OCI-LY1 (cell line): ENCODE measurements around the gene UXT.

Source experiments
- H2AFZ ChIP-seq: fragments of 200-600 bp; sonication (generic), shearing (Covaris generic); 2 replicates; pipeline ENCODE4 v1.6.0; 2014; ENCODE audit warnings: antibody characterized with exemption, mild to moderate bottlenecking, low read length
- H3F3A ChIP-seq: fragments of 200-600 bp; sonication (generic), shearing (Covaris generic); 2 replicates; pipeline ENCODE4 v1.6.0; 2014; ENCODE audit warnings: mild to moderate bottlenecking, antibody characterized with exemption, low read length, moderate library complexity; ENCODE audit not compliant: insufficient read depth
- H3K27ac ChIP-seq: fragments of 200-600 bp; sonication (generic); 2 replicates; pipeline ENCODE4 v1.5.1; 2014; ENCODE audit warnings: low read length, mixed run types, mild to moderate bottlenecking, low read depth; ENCODE audit not compliant: poor library complexity, severe bottlenecking
- H3K27me3 ChIP-seq: fragments of 200-600 bp; sonication (generic); 2 replicates; pipeline ENCODE4 v1.6.0; 2014; ENCODE audit warnings: antibody characterized with exemption, mild to moderate bottlenecking, low read length, moderate library complexity; ENCODE audit not compliant: insufficient read depth
- H3K36me3 ChIP-seq: fragments of 200-600 bp; sonication (generic); 2 replicates; pipeline ENCODE4 v1.6.1; 2014; ENCODE audit warnings: mild to moderate bottlenecking, antibody characterized with exemption, low read length, moderate library complexity, mixed read lengths; ENCODE audit not compliant: insufficient read depth
- H3K4me1 ChIP-seq: fragments of 200-600 bp; sonication (generic); 2 replicates; pipeline ENCODE4 v1.5.1; 2014; ENCODE audit warnings: mild to moderate bottlenecking, low read length, moderate library complexity; ENCODE audit not compliant: insufficient read depth, severe bottlenecking
- H3K4me2 ChIP-seq: fragments of 200-600 bp; sonication (generic), shearing (Covaris generic); 2 replicates; pipeline ENCODE4 v1.6.1; 2014; ENCODE audit warnings: low read length
- H3K4me3 ChIP-seq: fragments of 200-600 bp; sonication (generic); 2 replicates; pipeline ENCODE4 v1.5.1; 2014; ENCODE audit warnings: low read length, low read depth, mild to moderate bottlenecking, mixed read lengths; ENCODE audit not compliant: poor library complexity, severe bottlenecking
- H3K79me2 ChIP-seq: fragments of 200-600 bp; shearing (Covaris generic); 2 replicates; pipeline ENCODE4 v1.6.1; 2016; ENCODE audit warnings: mixed run types, low read length, mixed read lengths; ENCODE audit not compliant: insufficient read depth
- H3K9ac ChIP-seq: fragments of 200-600 bp; sonication (generic), shearing (Covaris generic); 2 replicates; pipeline ENCODE4 v1.6.1; 2014; ENCODE audit warnings: mild to moderate bottlenecking, low read length, mixed read lengths
- H3K9me2 ChIP-seq: fragments of 200-600 bp; sonication (generic), shearing (Covaris generic); 2 replicates; pipeline ENCODE4 v1.6.1; 2014; ENCODE audit warnings: low read depth, mild to moderate bottlenecking, low read length, mixed read lengths
- H3K9me3 ChIP-seq: fragments of 200-600 bp; shearing (Covaris generic); 2 replicates; pipeline ENCODE4 v1.6.1; 2014; ENCODE audit warnings: low read length, mixed read lengths
- H4K20me1 ChIP-seq: fragments of 200-600 bp; sonication (generic), shearing (Covaris generic); 2 replicates; pipeline ENCODE4 v1.6.0; 2016; ENCODE audit warnings: mild to moderate bottlenecking, low read length; ENCODE audit not compliant: insufficient read depth
- CTCF ChIP-seq: fragments of 200-600 bp; sonication (generic), shearing (Covaris generic); IDR thresholded peaks from 2 replicates; pipeline ENCODE4 v1.5.1; 2017; ENCODE audit warnings: mild to moderate bottlenecking, antibody characterized with exemption, low read length, moderate library complexity, mixed read lengths
- EZH2 ChIP-seq: fragments of 200-600 bp; sonication (generic), shearing (Covaris generic); IDR thresholded peaks from 2 replicates; pipeline ENCODE4 v1.8.0; 2017; ENCODE audit warnings: borderline replicate concordance, mixed run types, mild to moderate bottlenecking, antibody characterized with exemption, low read length, moderate library complexity, mixed read lengths

Gene UXT

GRCh38 chrX:47658684-47659420, at the start of gene UXT:
Gene UXT, minus strand, starts transcription at chrX:47659180. Its CDS starts 253 bp downstream, at chrX:47658927.
- H4K20me1 ChIP-seq, result no peaks in the 10 kb centered on the region
- H2AFZ ChIP-seq, result peak within 1 kb of the TSS; percentile 87; the same call in 1 of the 2 replicates
- H3K4me1 ChIP-seq, result peaks cover 12% of the 10 kb centered on the region
- H3K79me2 ChIP-seq, result no peaks in the 10 kb centered on the region
- H3K27ac ChIP-seq, result peak within 1 kb of the TSS; percentile 92
- peak within 1 kb of the TSS; percentile 76 for H3K4me3 ChIP-seq
- no peaks in the 10 kb centered on the region for H3F3A ChIP-seq
- peaks cover 27% of the 10 kb centered on the region for H3K36me3 ChIP-seq
- peak within 1 kb of the TSS; percentile 84 for H3K9ac ChIP-seq
- no peaks in the 10 kb centered on the region for H3K9me3 ChIP-seq
- H3K4me2 ChIP-seq, result peak within 1 kb of the TSS; percentile 80
- no peaks in the 10 kb centered on the region for H3K27me3 ChIP-seq
- H3K9me2 ChIP-seq, result no peaks in the 10 kb centered on the region
- TF ChIP-seq CTCF, result no peak
- TF ChIP-seq EZH2, result no peak

- Histone ChIP-seq H3K4me3 (no peak overlapping the region), H3K36me3 (no peaks in the 10 kb centered on the region), H3K79me2 (no peaks in the 10 kb centered on the region), H3F3A (no peaks in the 10 kb centered on the region), H3K4me2 (no peak overlapping the region), H3K9me2 (no peaks in the 10 kb centered on the region), H3K9ac (no peak overlapping the region), H2AFZ (no peak overlapping the region), H3K27me3 (no peaks in the 10 kb centered on the region), H3K27ac (no peak overlapping the region), H3K9me3 (no peaks in the 10 kb centered on the region), H3K4me1 (no peaks in the 10 kb centered on the region), H4K20me1 (no peaks in the 10 kb centered on the region)
- TF ChIP-seq CTCF (no peak), EZH2 (no peak)
Observed at GRCh38 chrX:47707031-47707780, 48.2 kb upstream of the UXT start.

GRCh38 chrX:47706575-47706974, 47.6 kb upstream of the UXT start:
- Histone ChIP-seq H3F3A (no peaks in the 10 kb centered on the region), H3K9ac (no peak overlapping the region), H2AFZ (no peak overlapping the region), H3K27me3 (no peaks in the 10 kb centered on the region), H3K4me2 (no peak overlapping the region), H3K4me3 (no peak overlapping the region), H3K9me3 (no peaks in the 10 kb centered on the region), H3K36me3 (no peaks in the 10 kb centered on the region), H3K9me2 (no peaks in the 10 kb centered on the region), H3K79me2 (no peaks in the 10 kb centered on the region), H3K27ac (no peak overlapping the region), H4K20me1 (no peaks in the 10 kb centered on the region), H3K4me1 (no peaks in the 10 kb centered on the region)
- TF ChIP-seq EZH2 (no peak), CTCF (no peak)
